Adrenal gland (tissue), 5 donors: ENCODE measurements around the gene PLD5.

Experiments used
- CTCF ChIP-seq, 6 experiments: fragments of 450-650 bp in 4 of 6; fragments of 200-600 bp in 2 of 6; sonication (generic) in 1 of 6; IDR thresholded peaks; 1 replicate in 5 of 6; 2 replicates in 1 of 6; pipeline versions ENCODE4 v1.5.1 to v1.8.0; 2016 to 2021; ENCODE audit warnings: antibody characterized with exemption in 6 of 6, mild to moderate bottlenecking in 2 of 6, moderate library complexity in 1 of 6
- POLR2A ChIP-seq, 2 donors: fragments of 450-650 bp; IDR thresholded peaks; one replicate each; pipeline ENCODE4 v1.6.1; 2017; ENCODE audit warnings: antibody characterized with exemption in 2 of 2, mild to moderate bottlenecking in 2 of 2, moderate library complexity in 1 of 2
- donor health status: DM: no; HTN: no; CAD: no.

- TF ChIP-seq CTCF (IDR thresholded peaks at IDR 0.05) (no peak), POLR2A (IDR thresholded peaks at IDR 0.05) (no peak)
These were observed 490.1 kb downstream of the PLD5 start for GRCh38 chr1:242034392-242034791.
